GM18867 (cell line): ENCODE data around the gene B3GALNT1.

ENCODE experiments used
- ATAC-seq: cut with Tn5 transposase; IDR thresholded peaks from one replicate; pipeline ENCODE4 v1.9.1; 2021; ENCODE audit warnings: mild to moderate bottlenecking, moderate library complexity; ENCODE audit not compliant: unreplicated experiment

The B3GALNT1 gene

GRCh38 chr3:161082063-161082462, 23.1 kb downstream of the B3GALNT1 start:
- peak; percentile 20 for ATAC-seq

- peak; percentile 77 for ATAC-seq
Observed at GRCh38 chr3:161081633-161082032, 23.5 kb downstream of the B3GALNT1 start.

GRCh38 chr3:161073181-161073580, 32.0 kb downstream of the B3GALNT1 start:
- no peak for ATAC-seq

GRCh38 chr3:161072751-161073150, 32.4 kb downstream of the B3GALNT1 start:
- no peak for ATAC-seq

GRCh38 chr3:161072211-161072621, 32.9 kb downstream of the B3GALNT1 start:
- no peak for ATAC-seq

- no peak for ATAC-seq
Observed at GRCh38 chr3:161070980-161071663, 34.0 kb downstream of the B3GALNT1 start.

GRCh38 chr3:161070252-161070930, 34.8 kb downstream of the B3GALNT1 start:
- no peak for ATAC-seq

GRCh38 chr3:161069511-161070251, 35.5 kb downstream of the B3GALNT1 start:
- peak; percentile 94 for ATAC-seq

- no peak for ATAC-seq
Observed at GRCh38 chr3:161067335-161067734, 37.8 kb downstream of the B3GALNT1 start.

- no peak for ATAC-seq
Observed at GRCh38 chr3:161066930-161067329, 38.2 kb downstream of the B3GALNT1 start.

- ATAC-seq, result no peak
Observed at GRCh38 chr3:161064413-161064812, 40.7 kb downstream of the B3GALNT1 start.

- no peak for ATAC-seq
Observed at GRCh38 chr3:161054860-161055604, 50.1 kb downstream of the B3GALNT1 start.

GRCh38 chr3:161051856-161052255, 53.3 kb downstream of the B3GALNT1 start:
- ATAC-seq, result no peak

- ATAC-seq, result no peak
Observed at GRCh38 chr3:161050935-161051334, 54.2 kb downstream of the B3GALNT1 start.

- ATAC-seq, result no peak
Observed at GRCh38 chr3:161049683-161050248, 55.4 kb downstream of the B3GALNT1 start.

GRCh38 chr3:161043336-161044035, 61.7 kb downstream of the B3GALNT1 start:
- peak; percentile 87 for ATAC-seq

GRCh38 chr3:161042023-161042501, 63.1 kb downstream of the B3GALNT1 start:
- no peak for ATAC-seq

GRCh38 chr3:161038725-161039124, 66.4 kb downstream of the B3GALNT1 start:
- ATAC-seq, result no peak

- no peak for ATAC-seq
Observed at GRCh38 chr3:161035711-161036110, 69.4 kb downstream of the B3GALNT1 start.
